ENCODE data around the gene ENOX1. TPM values are rescaled to one million over a fixed set of nuclear protein-coding genes. Genes with fewer than 3 reads are reported as not detected.

The ENOX1 gene
- total and polyA plus RNA-seq, 2 of the 8 experiments (the other 6 are each of a cell fraction or from before 2014, with no cell fraction given), result 0.23 to 0.37 TPM

DNA sequence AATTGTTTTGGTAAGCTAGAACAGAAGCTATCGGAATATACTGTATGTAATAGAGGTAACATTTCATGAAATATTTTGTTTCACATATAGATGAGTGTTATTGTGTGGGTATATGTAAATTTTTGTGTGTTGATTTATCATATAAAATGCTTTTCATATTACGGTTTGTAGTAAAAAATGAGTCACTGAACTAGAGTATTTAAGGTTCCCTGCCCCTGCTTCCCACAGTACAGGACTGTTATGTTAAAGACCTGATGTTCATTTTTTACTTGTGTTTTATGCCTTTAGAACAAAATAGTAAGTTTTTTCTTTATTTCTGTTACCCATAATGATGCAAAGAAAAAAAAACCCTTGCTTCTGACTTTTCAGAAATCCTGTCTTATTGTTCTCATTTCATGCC, 243.4 kb downstream of the ENOX1 start:
- CTCF ChIA-PET (ENCODE audit: partially characterized antibody), result no interaction called here
- Histone ChIP-seq H3K56ac (replicated peaks; ENCODE audit: insufficient read length, low read depth, low read length) (no peak overlapping the region), H3K4me1 (replicated peaks in 1 of 4; ENCODE audit: control insufficient read depth in 3 of 4, insufficient read depth in 4 of 4, low read length in 3 of 4) (no peaks in the 10 kb centered on the region), H2BK12ac (ENCODE audit: low read depth, low read length) (no peak overlapping the region), H3K4ac (replicated peaks; ENCODE audit: insufficient read length, low read depth, low read length) (no peak overlapping the region), H3K79me2 (ENCODE audit: control insufficient read depth in 1 of 2, insufficient read depth in 2 of 2, low read length in 2 of 2) (no peaks in the 10 kb centered on the region), H3K36me3 (ENCODE audit: control insufficient read depth in 2 of 4, insufficient read depth in 4 of 4, low read length in 3 of 4) (no peaks in the 10 kb centered on the region), H4K91ac (replicated peaks; ENCODE audit: insufficient read length, low read length) (no peak overlapping the region), H4K5ac (ENCODE audit: insufficient read length, low read depth, low read length) (no peak overlapping the region), H3K27me3 (replicated peaks in 1 of 4; ENCODE audit: control insufficient read depth in 3 of 4, extremely low read depth in 1 of 4, insufficient read depth in 3 of 4, low read length in 3 of 4) (no peaks in the 10 kb centered on the region), H2BK15ac (ENCODE audit: low read length) (no peak overlapping the region), H3K23ac (ENCODE audit: insufficient read length) (no peak overlapping the region), H4K8ac (ENCODE audit: extremely low read depth, insufficient read depth, low read length) (no peak overlapping the region), H3K27ac (ENCODE audit: low read depth, low read length) (no peak overlapping the region), H2BK120ac (replicated peaks; ENCODE audit: low read depth, low read length) (no peak overlapping the region), H3K4me3 (ENCODE audit: extremely low read depth in 1 of 4, insufficient read depth in 2 of 4, low read depth in 3 of 4, low read length in 4 of 4) (no peak overlapping the region), H2BK20ac (ENCODE audit: low read length) (no peak overlapping the region), H3K18ac (ENCODE audit: extremely low read depth, low read length) (no peak overlapping the region), H3K9me3 (ENCODE audit: insufficient read depth in 2 of 2, low read depth in 1 of 2, low read length in 1 of 2) (no peaks in the 10 kb centered on the region), H2BK5ac (ENCODE audit: low read depth, low read length) (no peak overlapping the region), H3K14ac (ENCODE audit: insufficient read length) (no peak overlapping the region), H3K4me2 (ENCODE audit: insufficient read depth in 1 of 2, low read depth in 2 of 2, low read length in 2 of 2) (no peak overlapping the region), H3K23me2 (ENCODE audit: low read depth, low read length) (no peaks in the 10 kb centered on the region), H2AK5ac (ENCODE audit: low read depth, low read length) (no peak overlapping the region), H4K20me1 (replicated peaks in 1 of 2; ENCODE audit: control insufficient read depth in 1 of 2, insufficient read depth in 2 of 2, low read length in 2 of 2) (no peaks in the 10 kb centered on the region), H3K9ac (replicated peaks in 1 of 4; ENCODE audit: extremely low read depth in 1 of 4, low read depth in 3 of 4, low read length in 3 of 4) (no peak overlapping the region), H2AFZ (ENCODE audit: low read length) (no peak overlapping the region), H3K79me1 (ENCODE audit: low read depth, low read length) (no peaks in the 10 kb centered on the region)
- POLR2A ChIA-PET (ENCODE audit: partially characterized antibody), result no interaction called here
- FAIRE-seq, result no peak
- 97% methylated on average over 2 of the region's 2 CpGs; no CpG with 5 or more reads in 1 of the 2 experiments for WGBS, 2 experiments (ENCODE audit: extremely low coverage in 1 of 2, insufficient coverage in 1 of 2, insufficient read length in 1 of 2, insufficient replicate concordance in 2 of 2, low coverage in 1 of 2, low lambda C conversion rate in 2 of 2, missing lambda C conversion rate in 1 of 2)
- TF ChIP-seq POU5F1 (IDR thresholded peaks at IDR 0.05; ENCODE audit: low read depth, low read length), result no peak
- no peak for TF ChIP-seq EP300 (IDR thresholded peaks at IDR 0.05; ENCODE audit: borderline replicate concordance in 1 of 2, low read depth in 2 of 2, low read length in 2 of 2)
- TF ChIP-seq JUND (IDR thresholded peaks at IDR 0.05; ENCODE audit: low read length), result no peak
- DNase-seq (ENCODE audit: low read depth in 1 of 2, low spot score in 2 of 2), result no peak

All from H1 (cell line).